Endometrium (tissue), 2 donors: ENCODE measurements around the gene GNG4.
"Not testable (repeated sequence)": the region's sequence is repeated elsewhere in the genome, so short reads cannot be mapped to it uniquely, and the experiment has no call there.

Experiments used
- FAIRE-seq: peaks from 2 replicates; lab custom pipeline; 2012; peaks lifted over from hg19 to GRCh38; lab: Jason Lieb, UNC
- donor health status: control.
- donor health status: control.

The GNG4 gene

GRCh38 chr1:235582130-235582529 is 67.5 kb downstream of the GNG4 start:
- no peak for FAIRE-seq

GRCh38 chr1:235579891-235580290 is 69.7 kb downstream of the GNG4 start:
- no peak for FAIRE-seq

- FAIRE-seq, result no peak
Measured at GRCh38 chr1:235575597-235575996, 74.0 kb downstream of the GNG4 start.

- FAIRE-seq, result no peak
Measured at GRCh38 chr1:235573880-235574279, 75.7 kb downstream of the GNG4 start.

GRCh38 chr1:235572971-235573370 is 76.6 kb downstream of the GNG4 start:
- FAIRE-seq, result not testable (repeated sequence)

- FAIRE-seq, result no peak
Measured at GRCh38 chr1:235571482-235571881, 78.1 kb downstream of the GNG4 start.

- FAIRE-seq, result no peak
Measured at GRCh38 chr1:235567812-235568503, 81.6 kb downstream of the GNG4 start.

GRCh38 chr1:235566084-235566483 is 83.5 kb downstream of the GNG4 start:
- no peak for FAIRE-seq

- no peak for FAIRE-seq
Measured at GRCh38 chr1:235563513-235564061, 86.0 kb downstream of the GNG4 start.

GRCh38 chr1:235562589-235562988 is 87.0 kb downstream of the GNG4 start:
- FAIRE-seq, result no peak

GRCh38 chr1:235558621-235559169 is 90.9 kb downstream of the GNG4 start:
- FAIRE-seq, result no peak

- FAIRE-seq, result no peak
Measured at GRCh38 chr1:235557495-235557894, 92.1 kb downstream of the GNG4 start.

- no peak for FAIRE-seq
Measured at GRCh38 chr1:235556807-235557206, 92.8 kb downstream of the GNG4 start.

- no peak for FAIRE-seq
Measured at GRCh38 chr1:235553112-235553551, 96.5 kb downstream of the GNG4 start.

- FAIRE-seq, result no peak
Measured at GRCh38 chr1:235552146-235552716, 97.4 kb downstream of the GNG4 start.

- FAIRE-seq, result no peak
Measured at GRCh38 chr1:235549351-235550139, 100.0 kb downstream of the GNG4 start.

GRCh38 chr1:235546369-235547155 is 103.0 kb downstream of the GNG4 start:
- FAIRE-seq, result not testable (repeated sequence)

- no peak for FAIRE-seq
Measured at GRCh38 chr1:235545292-235545930, 104.2 kb downstream of the GNG4 start.

GRCh38 chr1:235542845-235543244 is 106.7 kb downstream of the GNG4 start:
- FAIRE-seq, result not testable (repeated sequence)

- FAIRE-seq, result no peak
Measured at GRCh38 chr1:235533476-235534168, 116.0 kb downstream of the GNG4 start.

GRCh38 chr1:235532360-235532759 is 117.2 kb downstream of the GNG4 start:
- FAIRE-seq, result no peak
